ENCODE results near the gene THSD7B. TPM values are rescaled to one million over a fixed set of nuclear protein-coding genes. Genes with fewer than 3 reads are reported as not detected.

The THSD7B gene
- total and polyA plus RNA-seq, 10 of the 15 experiments (the other 5 are each of a cell fraction or from before 2014, with no cell fraction given), result 0.03 to 0.56 (median 0.28) TPM

- ATAC-seq, result no peak
- no peak for FAIRE-seq
- Histone ChIP-seq H4K20me1 (ENCODE audit: control insufficient read depth, insufficient read depth) (no peaks in the 10 kb centered on the region), H3K27ac (ENCODE audit: control insufficient read depth, insufficient read depth) (no peak overlapping the region), H3K9ac (ENCODE audit: control insufficient read depth, insufficient read depth, low read length) (no peak overlapping the region), H2AFZ (ENCODE audit: control insufficient read depth, low read depth, low read length) (no peak overlapping the region), H3K4me1 (ENCODE audit: control insufficient read depth, insufficient read depth, low read length) (no peaks in the 10 kb centered on the region), H3K79me2 (ENCODE audit: control insufficient read depth, insufficient read depth, low read length) (no peaks in the 10 kb centered on the region), H3K9me3 (replicated peaks; ENCODE audit: control insufficient read depth, insufficient read depth, low read length) (no peaks in the 10 kb centered on the region), H3K4me3 (no peak overlapping the region), H3K27me3 (replicated peaks in 1 of 2; ENCODE audit: control insufficient read depth in 2 of 2, insufficient read depth in 2 of 2, low read length in 1 of 2) (no peaks in the 10 kb centered on the region), H3K36me3 (ENCODE audit: control insufficient read depth in 2 of 2, insufficient read depth in 2 of 2, low read length in 1 of 2) (no peaks in the 10 kb centered on the region), H3K4me2 (ENCODE audit: control insufficient read depth, insufficient read depth) (no peak overlapping the region)
- BruUV-seq (replicated peaks), result no TSS peak
- DNase-seq (ENCODE audit: low read depth, low spot score), result no peak
- no peak for TF ChIP-seq RBBP5 (conservative IDR thresholded peaks at IDR 0.05)
- TF ChIP-seq ATF3 (IDR thresholded peaks at IDR 0.05; ENCODE audit: borderline replicate concordance, extremely low read depth, low read depth, low read length), result no peak
- TF ChIP-seq SREBF1 (IDR thresholded peaks at IDR 0.05; ENCODE audit: low read length), result no peak
- no peak for TF ChIP-seq TCF3 (IDR thresholded peaks at IDR 0.05; ENCODE audit: borderline replicate concordance, insufficient read depth, low read depth, low read length)
- no peak for TF ChIP-seq ZBTB40 (IDR thresholded peaks at IDR 0.05; ENCODE audit: borderline replicate concordance)
- TF ChIP-seq RCOR1 (conservative IDR thresholded peaks at IDR 0.05; ENCODE audit: low read depth, low read length), result no peak
- TF ChIP-seq NR2C1 (IDR thresholded peaks at IDR 0.05), result no peak
- no peak for TF ChIP-seq JUNB (IDR thresholded peaks at IDR 0.05)
- no peak for TF ChIP-seq MXI1 (IDR thresholded peaks at IDR 0.05; ENCODE audit: low read depth, low read length)
- TF ChIP-seq NFIC (IDR thresholded peaks at IDR 0.05; ENCODE audit: low read depth, low read length), result no peak
- TF ChIP-seq NFYA (IDR thresholded peaks at IDR 0.05; ENCODE audit: borderline replicate concordance, low read depth, low read length), result no peak
- TF ChIP-seq POLR2AphosphoS5 (IDR thresholded peaks at IDR 0.05; ENCODE audit: low read length), result no peak
- TF ChIP-seq SRF (IDR thresholded peaks at IDR 0.05; ENCODE audit: low read depth in 2 of 2, low read length in 2 of 2), result no peak
- TF ChIP-seq NR2F1 (conservative IDR thresholded peaks at IDR 0.05), result no peak
- TF ChIP-seq PAX8 (IDR thresholded peaks at IDR 0.05), result no peak
- TF ChIP-seq ZSCAN29 (IDR thresholded peaks at IDR 0.05), result no peak
- TF ChIP-seq BRCA1 (IDR thresholded peaks at IDR 0.05; ENCODE audit: low read depth, low read length), result no peak
- ChIA-PET CTCF (no interaction called here), POLR2A (no interaction called here), RAD21 (ENCODE audit: unreplicated experiment) (no interaction called here), SMC1A (ENCODE audit: uncharacterized antibody, unreplicated experiment) (no interaction called here)
- intact Hi-C loops (cut with micrococcal nuclease; ENCODE audit: unreplicated experiment), result no loop called here
- 44% methylated on average over 7 of the region's 7 CpGs for WGBS (ENCODE audit: insufficient coverage, insufficient replicate concordance, low lambda C conversion rate, missing lambda C conversion rate)
- in situ Hi-C loops (cut with MboI), result no loop called here
Observed at GRCh38 chr2:137405496-137405895, 640.2 kb downstream of the THSD7B start.
